Liver (tissue), 9 donors: Measurements from ENCODE around the gene ADAM19. TPM values are rescaled to one million over a fixed set of nuclear protein-coding genes. Genes with fewer than 3 reads are reported as not detected.
"Not testable (repeated sequence)": the region's sequence is repeated elsewhere in the genome, so short reads cannot be mapped to it uniquely, and the experiment has no call there.

Source experiments
- DNase-seq: peaks from one replicate; pipeline ENCODE4 v3.0.0-alpha.2; 2017; ENCODE audit warnings: low spot score
- H3K27ac ChIP-seq, 2 donors: one replicate each; pipeline ENCODE4 v1.7.0; 2013; ENCODE audit warnings: inconsistent platforms in 2 of 2, low read length in 2 of 2, control low read depth in 1 of 2, low read depth in 1 of 2, mild to moderate bottlenecking in 1 of 2
- H3K27me3 ChIP-seq, 4 donors: one replicate each; pipeline versions ENCODE4 v1.6.1 to v1.7.0; 2013; ENCODE audit warnings: low read length in 3 of 4, inconsistent platforms in 1 of 4, mild to moderate bottlenecking in 1 of 4, moderate library complexity in 1 of 4; ENCODE audit not compliant: control insufficient read depth in 4 of 4, insufficient read depth in 4 of 4
- H3K36me3 ChIP-seq, 4 donors: one replicate each; pipeline versions ENCODE4 v1.6.1 to v1.7.0; 2013; ENCODE audit warnings: low read length in 3 of 4, mild to moderate bottlenecking in 3 of 4, low read depth in 1 of 4, moderate library complexity in 1 of 4; ENCODE audit not compliant: control insufficient read depth in 4 of 4, insufficient read depth in 3 of 4
- H3K4me1 ChIP-seq, 4 donors: one replicate each; pipeline versions ENCODE4 v1.6.1 to v1.7.0; 2013; ENCODE audit warnings: low read length in 3 of 4, mild to moderate bottlenecking in 3 of 4, moderate library complexity in 1 of 4; ENCODE audit not compliant: control insufficient read depth in 4 of 4, insufficient read depth in 4 of 4
- H3K4me3 ChIP-seq, 3 donors: one replicate each; pipeline versions ENCODE4 v1.6.1 to v1.7.0; 2013; ENCODE audit warnings: low read length in 3 of 3, control low read depth in 1 of 3, low read depth in 1 of 3, mild to moderate bottlenecking in 1 of 3
- H3K9ac ChIP-seq, 2 donors: one replicate each; pipeline ENCODE4 v1.7.0; 2013; ENCODE audit warnings: low read length in 2 of 2, mild to moderate bottlenecking in 2 of 2, moderate library complexity in 2 of 2, control low read depth in 1 of 2, low read depth in 1 of 2
- H3K9me3 ChIP-seq, 4 donors: one replicate each; pipeline versions ENCODE4 v1.6.1 to v1.7.0; 2013; ENCODE audit warnings: low read length in 3 of 4; ENCODE audit not compliant: control insufficient read depth in 4 of 4
- ATF3 ChIP-seq: IDR thresholded peaks from 2 replicates; pipeline ENCODE4 v1.6.1; 2016; ENCODE audit warnings: antibody characterized with exemption
- EGR1 ChIP-seq, 2 donors: IDR thresholded peaks; 2 replicates each; pipeline ENCODE4 v1.6.1; 2016 to 2018; ENCODE audit warnings: antibody characterized with exemption in 2 of 2, low read depth in 2 of 2
- FOXA1 ChIP-seq: IDR thresholded peaks from 2 replicates; pipeline ENCODE4 v1.6.1; 2016; ENCODE audit warnings: antibody characterized with exemption
- FOXA2 ChIP-seq: IDR thresholded peaks from 2 replicates; pipeline ENCODE4 v1.6.1; 2016; ENCODE audit warnings: antibody characterized with exemption
- GABPA ChIP-seq, 2 donors: IDR thresholded peaks in 1 of 2; conservative IDR thresholded peaks in 1 of 2; 2 replicates each; pipeline ENCODE4 v1.6.1; 2016; ENCODE audit warnings: antibody characterized with exemption in 2 of 2, mild to moderate bottlenecking in 1 of 2, moderate library complexity in 1 of 2
- HNF4A ChIP-seq, 2 donors: conservative IDR thresholded peaks; 2 replicates each; pipeline ENCODE4 v1.6.1; 2016; ENCODE audit warnings: antibody characterized with exemption in 2 of 2, mild to moderate bottlenecking in 2 of 2
- HNF4G ChIP-seq: IDR thresholded peaks from 2 replicates; pipeline ENCODE4 v1.6.1; 2016; ENCODE audit warnings: antibody characterized with exemption
- JUND ChIP-seq, 2 donors: IDR thresholded peaks; 2 replicates each; pipeline ENCODE4 v1.6.1; 2016; ENCODE audit warnings: antibody characterized with exemption in 2 of 2
- NR2F2 ChIP-seq: IDR thresholded peaks from 2 replicates; pipeline ENCODE4 v1.6.1; 2016; ENCODE audit warnings: antibody characterized with exemption
- RAD21 ChIP-seq, 2 donors: IDR thresholded peaks; 2 replicates each; pipeline ENCODE4 v1.6.1; 2016; ENCODE audit warnings: antibody characterized with exemption in 2 of 2, mild to moderate bottlenecking in 2 of 2
- REST ChIP-seq: IDR thresholded peaks from 2 replicates; pipeline ENCODE4 v1.6.1; 2016; ENCODE audit warnings: antibody characterized with exemption, mild to moderate bottlenecking
- RXRA ChIP-seq, 2 donors: IDR thresholded peaks; 2 replicates each; pipeline ENCODE4 v1.6.1; 2017 to 2018; ENCODE audit warnings: antibody characterized with exemption in 2 of 2, mild to moderate bottlenecking in 1 of 2
- SP1 ChIP-seq: IDR thresholded peaks from 2 replicates; pipeline ENCODE4 v1.6.1; 2018; ENCODE audit warnings: antibody characterized with exemption, mild to moderate bottlenecking
- TAF1 ChIP-seq: conservative IDR thresholded peaks from 2 replicates; pipeline ENCODE4 v1.6.1; 2016; ENCODE audit warnings: antibody characterized with exemption, mild to moderate bottlenecking
- YY1 ChIP-seq: IDR thresholded peaks from 2 replicates; pipeline ENCODE4 v1.6.1; 2016; ENCODE audit warnings: antibody characterized with exemption, mild to moderate bottlenecking
- WGBS: extraction: QIAGEN DNeasy Blood & Tissue Kit; methylation state at CpG from one replicate; pipeline ENCODE4 v1.1.7; 2013; 5-methylcytosine and 5-hydroxymethylcytosine counted together
- polyA plus RNA-seq, 2 donors: library from polyadenylated mRNA; stranded (reverse) in 1 of 2; unstranded in 1 of 2; fragments of 200-250 nt in 1 of 2; fragments of >200 nt in 1 of 2; fragmentation: Nextera tagmentation in 1 of 2; extraction: Ambion mirVana in 1 of 2; gene quantifications; one replicate each; pipeline versions ENCODE4 v1.2.1 to v1.2.3, GENCODE V29; 2013 to 2015
- total RNA-seq, 2 donors: library from RNA; depleted of rRNA; stranded (reverse); fragments of >200 nt; gene quantifications; one replicate each; pipeline ENCODE4 v1.2.3, GENCODE V29; 2014
- TF ChIP-seq, protein P1 (sequence below): IDR thresholded peaks from 2 replicates; pipeline ENCODE4 v1.6.1; 2016; ENCODE audit warnings: antibody characterized with exemption
- TF ChIP-seq, protein P2 (sequence below): fragments of 150-350 bp; IDR thresholded peaks from 2 replicates; pipeline ENCODE4 v1.5.1; 2017; ENCODE audit warnings: improper control_type of control experiment, low read depth, low read length; ENCODE audit not compliant: missing input control
- donor health status: healthy.
- donor health status: healthy.
- donor health status: healthy.
- donor health status: healthy.
- donor health status: healthy.

Gene ADAM19
- total and polyA plus RNA-seq, 4 donors: 2.4 to 7.1 (median 2.9) TPM

DNA sequence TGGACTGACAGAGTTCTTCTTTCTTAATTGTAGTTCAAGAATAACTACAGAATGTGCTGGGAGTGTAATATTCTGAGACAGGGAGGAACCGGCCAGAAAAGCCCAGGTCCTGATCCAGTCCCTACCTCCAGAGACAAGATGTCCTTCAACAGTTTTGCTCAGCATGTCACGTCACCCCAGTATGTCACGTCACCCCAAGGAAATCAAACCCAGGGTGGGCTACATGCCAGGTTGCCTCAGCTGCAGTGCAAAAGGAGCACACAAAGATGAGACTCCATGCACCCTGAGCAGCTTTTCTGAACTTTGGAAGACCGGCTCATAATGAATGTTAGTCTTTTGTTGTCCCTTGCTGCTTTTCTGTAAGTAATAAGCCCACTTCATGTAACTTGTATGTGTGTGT is 141.5 kb downstream of the ADAM19 start:
- Histone ChIP-seq H3K36me3 (no peaks in the 10 kb centered on the region), H3K4me1 (no peaks in the 10 kb centered on the region), H3K4me3 (no peak overlapping the region), H3K9ac (no peak overlapping the region), H3K27ac (no peak overlapping the region), H3K27me3 (peaks cover 0 to 2% (median 0%) of the 10 kb centered on the region in 4 donors), H3K9me3 (no peaks in the 10 kb centered on the region)
- no peak for TF ChIP-seq HNF4A (conservative IDR thresholded peaks at IDR 0.05)
- TF ChIP-seq RAD21 (IDR thresholded peaks at IDR 0.05): no peak
- no peak for TF ChIP-seq YY1
- TF ChIP-seq RXRA (IDR thresholded peaks at IDR 0.05): no peak
- no peak for TF ChIP-seq HNF4G
- TF ChIP-seq FOXA1: no peak
- TF ChIP-seq, protein P1, sequence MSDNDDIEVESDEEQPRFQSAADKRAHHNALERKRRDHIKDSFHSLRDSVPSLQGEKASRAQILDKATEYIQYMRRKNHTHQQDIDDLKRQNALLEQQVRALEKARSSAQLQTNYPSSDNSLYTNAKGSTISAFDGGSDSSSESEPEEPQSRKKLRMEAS: no peak
- TF ChIP-seq NR2F2: no peak
- TF ChIP-seq SP1: no peak
- TF ChIP-seq REST: no peak
- no peak for TF ChIP-seq EGR1 (IDR thresholded peaks at IDR 0.05; ENCODE audit: low read depth in 2 of 2)
- TF ChIP-seq, protein P2, sequence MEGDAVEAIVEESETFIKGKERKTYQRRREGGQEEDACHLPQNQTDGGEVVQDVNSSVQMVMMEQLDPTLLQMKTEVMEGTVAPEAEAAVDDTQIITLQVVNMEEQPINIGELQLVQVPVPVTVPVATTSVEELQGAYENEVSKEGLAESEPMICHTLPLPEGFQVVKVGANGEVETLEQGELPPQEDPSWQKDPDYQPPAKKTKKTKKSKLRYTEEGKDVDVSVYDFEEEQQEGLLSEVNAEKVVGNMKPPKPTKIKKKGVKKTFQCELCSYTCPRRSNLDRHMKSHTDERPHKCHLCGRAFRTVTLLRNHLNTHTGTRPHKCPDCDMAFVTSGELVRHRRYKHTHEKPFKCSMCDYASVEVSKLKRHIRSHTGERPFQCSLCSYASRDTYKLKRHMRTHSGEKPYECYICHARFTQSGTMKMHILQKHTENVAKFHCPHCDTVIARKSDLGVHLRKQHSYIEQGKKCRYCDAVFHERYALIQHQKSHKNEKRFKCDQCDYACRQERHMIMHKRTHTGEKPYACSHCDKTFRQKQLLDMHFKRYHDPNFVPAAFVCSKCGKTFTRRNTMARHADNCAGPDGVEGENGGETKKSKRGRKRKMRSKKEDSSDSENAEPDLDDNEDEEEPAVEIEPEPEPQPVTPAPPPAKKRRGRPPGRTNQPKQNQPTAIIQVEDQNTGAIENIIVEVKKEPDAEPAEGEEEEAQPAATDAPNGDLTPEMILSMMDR: no peak
- no peak for TF ChIP-seq FOXA2
- no peak for TF ChIP-seq ATF3
- WGBS: 92% methylated on average over 4 of the region's 4 CpGs
- DNase-seq: no peak

- H3K27ac ChIP-seq: no peak overlapping the region
- H3K4me3 ChIP-seq: no peak overlapping the region
- DNase-seq: no peak
- no peaks in the 10 kb centered on the region for H3K4me1 ChIP-seq
- H3K27me3 ChIP-seq: peaks cover 0 to 2% (median 0%) of the 10 kb centered on the region in 4 donors
- H3K9me3 ChIP-seq: no peaks in the 10 kb centered on the region
- 33% methylated on average over 4 of the region's 4 CpGs for WGBS
- H3K36me3 ChIP-seq: no peaks in the 10 kb centered on the region
- H3K9ac ChIP-seq: no peak overlapping the region
- TF ChIP-seq JUND (IDR thresholded peaks at IDR 0.05): no peak
- no peak for TF ChIP-seq RXRA (IDR thresholded peaks at IDR 0.05)
- no peak for TF ChIP-seq FOXA1
- TF ChIP-seq, protein P1: no peak
- TF ChIP-seq EGR1 (IDR thresholded peaks at IDR 0.05; ENCODE audit: low read depth in 2 of 2): no peak
- no peak for TF ChIP-seq TAF1
- TF ChIP-seq GABPA (IDR thresholded peaks at IDR 0.05 in 1 of 2, conservative IDR thresholded peaks at IDR 0.05 in 1 of 2): no peak
- TF ChIP-seq SP1: no peak
- no peak for TF ChIP-seq ATF3
- TF ChIP-seq YY1: no peak
- TF ChIP-seq RAD21 (IDR thresholded peaks at IDR 0.05): peak; percentile 92
- TF ChIP-seq, protein P2: peak; percentile 46
These were observed 143.9 kb downstream of the ADAM19 start for GRCh38 chr5:157431544-157432200.

- not testable (repeated sequence) for H3K4me1 ChIP-seq, H3K27me3 ChIP-seq, DNase-seq, H3K9me3 ChIP-seq, H3K9ac ChIP-seq, H3K4me3 ChIP-seq, H3K36me3 ChIP-seq, H3K27ac ChIP-seq
- 92% methylated on average over 5 of the region's 5 CpGs for whole genome bisulfite sequencing
These were observed 145.7 kb downstream of the ADAM19 start for GRCh38 chr5:157429920-157430319.
